GM21390 (cell line): ENCODE results near the gene CLEC14A.

Experiments used
- ATAC-seq: cut with Tn5 transposase; IDR thresholded peaks from one replicate; pipeline ENCODE4 v1.9.1; 2021; ENCODE audit not compliant: unreplicated experiment

The CLEC14A gene

DNA sequence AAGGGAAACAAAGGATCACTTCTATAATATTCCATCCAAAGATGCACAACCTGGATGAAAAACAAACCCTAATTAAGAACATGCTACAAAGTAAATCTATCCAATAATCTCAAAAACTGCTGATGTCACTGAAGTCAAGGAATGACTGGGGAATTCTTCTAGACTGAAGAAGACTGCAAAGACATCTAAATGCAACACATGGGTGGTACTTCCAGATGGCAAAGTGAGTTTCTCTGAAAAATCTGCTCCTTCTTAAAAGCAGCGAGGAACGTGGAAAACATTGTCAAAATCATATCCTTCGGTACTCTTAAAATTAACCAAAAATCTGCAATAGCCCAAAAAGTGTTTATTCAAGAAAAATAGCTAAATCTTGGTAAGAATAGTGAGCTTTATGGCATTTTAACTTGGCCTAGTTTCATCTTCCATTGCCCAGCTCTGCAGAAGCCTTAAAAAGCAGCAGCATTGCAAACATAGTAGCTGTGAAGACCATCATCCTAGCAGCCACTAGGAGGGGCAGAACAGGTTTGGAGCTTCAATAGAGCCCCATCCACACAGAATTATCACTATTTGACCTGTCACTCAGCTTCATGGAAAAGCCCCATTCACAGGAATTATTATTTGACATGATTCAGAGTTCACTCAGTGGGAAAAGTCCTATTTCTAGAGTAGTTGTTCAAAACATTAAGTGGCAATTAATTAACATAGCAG is 7.4 kb downstream of the CLEC14A start:
- no peak for ATAC-seq

GRCh38 chr14:38243696-38244240 is 12.1 kb downstream of the CLEC14A start:
- no peak for ATAC-seq

GRCh38 chr14:38238878-38239277 is 17.0 kb downstream of the CLEC14A start:
- ATAC-seq, result no peak

GRCh38 chr14:38238332-38238731 is 17.6 kb downstream of the CLEC14A start:
- ATAC-seq, result no peak

GRCh38 chr14:38233218-38233617 is 22.7 kb downstream of the CLEC14A start:
- ATAC-seq, result no peak

DNA sequence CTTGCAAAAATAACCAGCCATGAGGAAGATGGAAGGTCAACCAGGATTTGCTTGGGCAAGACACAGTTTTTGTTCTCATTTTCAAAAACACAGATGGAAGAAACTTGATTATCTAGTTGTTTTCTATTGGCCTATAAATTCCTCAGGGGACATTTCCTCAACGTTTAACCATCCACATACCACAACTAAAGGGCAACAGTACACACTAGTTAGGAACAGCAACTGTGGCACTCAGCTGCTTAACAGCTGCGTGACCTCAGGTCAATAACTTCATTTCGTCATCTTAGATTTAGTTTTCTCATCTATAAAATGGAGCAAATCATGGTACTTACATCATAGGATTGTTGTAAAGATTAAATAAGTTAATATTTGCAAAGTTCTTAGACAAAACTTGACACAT is 29.5 kb downstream of the CLEC14A start:
- no peak for ATAC-seq

DNA sequence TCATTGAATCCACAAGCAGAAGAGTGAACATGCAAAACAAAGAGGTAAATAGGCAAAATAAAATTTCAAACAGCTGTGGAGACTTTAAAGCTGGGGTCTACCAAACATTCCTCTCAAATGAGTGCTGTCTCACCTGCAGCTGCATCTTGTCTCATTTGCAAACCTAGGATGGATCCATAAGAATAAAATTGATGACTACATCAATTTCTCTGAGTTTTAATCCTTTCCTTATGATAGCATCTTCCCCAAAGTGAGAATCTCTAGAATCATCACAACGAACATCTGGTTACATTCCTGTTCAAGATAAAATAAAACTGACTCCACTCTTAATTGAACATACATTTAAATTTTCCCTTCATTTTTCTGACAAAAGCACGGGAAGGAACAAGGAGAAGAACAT is 29.9 kb downstream of the CLEC14A start:
- ATAC-seq, result no peak

GRCh38 chr14:38224338-38224737 is 31.6 kb downstream of the CLEC14A start:
- ATAC-seq, result no peak

GRCh38 chr14:38221077-38221476 is 34.8 kb downstream of the CLEC14A start:
- no peak for ATAC-seq

- ATAC-seq, result no peak
These were observed 38.3 kb downstream of the CLEC14A start for GRCh38 chr14:38217553-38217952.

DNA sequence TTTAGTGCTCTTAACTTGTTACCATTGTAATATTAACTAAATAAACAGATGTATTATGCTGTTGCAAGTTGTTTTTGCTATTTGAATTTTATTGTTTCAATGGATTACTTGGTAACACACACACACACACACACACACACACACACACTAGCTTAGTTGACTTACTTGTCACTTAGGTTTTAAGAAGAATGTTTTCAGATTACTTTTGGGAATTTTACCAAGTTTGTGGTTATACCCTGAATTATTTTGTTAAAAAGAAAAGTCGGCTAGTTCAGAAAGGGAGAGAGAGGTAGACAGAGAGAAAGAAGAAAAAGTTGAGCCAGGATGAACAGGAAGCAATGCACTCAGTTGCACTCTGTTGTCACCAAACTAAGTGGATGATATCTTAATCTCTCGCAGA is 42.9 kb downstream of the CLEC14A start:
- ATAC-seq, result no peak

GRCh38 chr14:38212111-38212510 is 43.8 kb downstream of the CLEC14A start:
- ATAC-seq, result no peak

- ATAC-seq, result no peak
These were observed 44.6 kb downstream of the CLEC14A start for GRCh38 chr14:38211255-38211735.

DNA sequence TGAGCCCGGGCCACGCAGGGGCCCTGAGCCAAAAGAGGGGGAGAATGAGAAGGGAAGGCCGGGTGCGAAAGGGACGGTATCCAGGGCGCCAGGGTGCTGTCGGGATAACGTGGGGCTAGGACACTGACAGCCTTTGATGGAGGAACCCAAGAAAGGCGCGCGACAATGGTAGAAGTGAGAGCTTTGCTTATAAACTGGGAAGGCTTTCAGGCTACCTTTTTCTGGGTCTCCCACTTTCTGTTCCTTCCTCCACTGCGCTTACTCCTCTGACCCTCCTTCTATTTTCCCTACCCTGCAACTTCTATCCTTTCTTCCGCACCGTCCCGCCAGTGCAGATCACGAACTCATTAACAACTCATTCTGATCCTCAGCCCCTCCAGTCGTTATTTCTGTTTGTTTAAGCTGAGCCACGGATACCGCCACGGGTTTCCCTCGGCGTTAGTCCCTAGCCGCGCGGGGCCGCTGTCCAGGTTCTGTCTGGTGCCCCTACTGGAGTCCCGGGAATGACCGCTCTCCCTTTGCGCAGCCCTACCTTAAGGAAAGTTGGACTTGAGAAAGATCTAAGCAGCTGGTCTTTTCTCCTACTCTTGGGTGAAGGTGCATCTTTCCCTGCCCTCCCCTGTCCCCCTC is 45.2 kb downstream of the CLEC14A start:
- ATAC-seq, result no peak

GRCh38 chr14:38209572-38210557 is 46.0 kb downstream of the CLEC14A start:
- ATAC-seq, result no peak

GRCh38 chr14:38208618-38209562 is 47.0 kb downstream of the CLEC14A start:
- ATAC-seq, result no peak

DNA sequence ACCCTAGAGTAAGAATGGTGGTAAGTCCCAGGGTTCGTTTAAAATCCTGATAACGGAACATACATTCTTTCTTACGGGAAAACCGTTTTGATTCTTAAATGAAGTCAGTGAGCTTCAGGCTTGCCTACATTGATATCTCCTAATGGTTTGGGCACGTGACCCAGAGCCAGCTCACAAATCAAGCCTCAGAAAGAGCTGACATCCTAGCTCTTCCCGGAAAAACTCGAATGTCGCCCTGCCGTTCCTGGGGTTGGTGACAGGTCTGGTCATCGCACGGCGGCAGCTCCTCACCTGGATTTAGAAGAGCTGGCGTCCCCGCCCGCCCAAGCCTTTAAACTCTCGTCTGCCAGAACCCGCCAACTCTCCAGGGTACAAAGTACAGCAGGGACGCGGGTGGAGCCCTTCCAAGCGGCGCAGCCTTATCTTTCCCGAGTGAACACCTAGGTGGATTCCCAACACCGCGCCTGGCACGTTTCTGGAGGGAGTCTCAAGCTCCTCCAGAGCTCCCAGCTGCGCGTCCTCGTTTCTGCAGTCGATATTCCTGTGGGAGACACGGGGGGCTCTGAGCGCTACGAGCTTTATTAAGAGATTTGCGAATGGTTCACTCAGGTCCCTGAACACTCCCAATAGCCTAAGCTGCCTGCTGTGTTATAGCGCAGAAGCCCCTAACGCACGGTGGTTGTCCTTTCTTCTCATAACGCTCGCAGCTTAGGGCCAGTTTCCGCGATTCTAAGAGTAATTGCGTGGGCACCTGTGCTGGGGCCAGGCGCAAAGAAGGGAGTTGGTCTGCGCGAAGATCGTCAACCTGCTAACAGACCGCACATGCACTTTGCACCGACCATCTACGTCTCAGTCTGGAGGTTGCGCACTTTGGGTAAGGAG is 47.9 kb downstream of the CLEC14A start, which contains the start of gene SSTR1:
SSTR1 (plus strand) TSS at position 169 of the 882 bp plus-strand sequence. CDS start 1,486 bp downstream, outside the sequence.
- no peak for ATAC-seq

- no peak for ATAC-seq
These were observed 48.5 kb downstream of the CLEC14A start for GRCh38 chr14:38207377-38207735.
